Measurements from ENCODE around the gene KLHL24. TPM values are rescaled to one million over a fixed set of nuclear protein-coding genes. Genes with fewer than 3 reads are reported as not detected.

KLHL24 gene
- total RNA-seq, 1 experiment from 2014 or later, result 17.7 TPM

GRCh38 chr3:183619010-183619409, 16.4 kb upstream of the KLHL24 start:
- Histone ChIP-seq H2BK12ac (ENCODE audit: insufficient read length, low read depth, low read length) (no peak overlapping the region), H3K4ac (ENCODE audit: low read depth, low read length) (no peak overlapping the region), H4K8ac (replicated peaks; ENCODE audit: insufficient read length, low read depth, low read length) (no peak overlapping the region), H4K5ac (ENCODE audit: insufficient read length, low read depth, low read length) (no peak overlapping the region), H2BK20ac (ENCODE audit: low read depth, low read length, poor library complexity, severe bottlenecking) (no peak overlapping the region), H3K27ac (ENCODE audit: insufficient read length, low read depth, low read length) (no peak overlapping the region), H3K79me2 (ENCODE audit: insufficient read depth, low read length) (no peaks in the 10 kb centered on the region), H3K4me2 (ENCODE audit: insufficient read depth, insufficient read length, low read length) (no peak overlapping the region), H3K9me3 (ENCODE audit: control insufficient read depth, low read depth, low read length) (no peaks in the 10 kb centered on the region), H3K14ac (ENCODE audit: insufficient read depth, low read length) (no peak overlapping the region), H2AFZ (ENCODE audit: low read length) (no peak overlapping the region), H3K4me1 (ENCODE audit: insufficient read depth, low read length) (peaks cover 5% of the 10 kb centered on the region; the same call in 1 of the 2 replicates), H4K20me1 (ENCODE audit: control insufficient read depth, insufficient read depth, insufficient read length) (no peaks in the 10 kb centered on the region), H2BK15ac (ENCODE audit: low read depth, low read length) (no peak overlapping the region), H2BK120ac (ENCODE audit: low read depth, low read length, poor library complexity, severe bottlenecking) (no peak overlapping the region), H3K79me1 (ENCODE audit: insufficient read depth, low read depth, low read length, poor library complexity, severe bottlenecking) (no peaks in the 10 kb centered on the region), H3K27me3 (ENCODE audit: insufficient read depth, low read length) (no peaks in the 10 kb centered on the region), H3K9ac (ENCODE audit: extremely low read depth, insufficient read length, low read length) (no peak overlapping the region), H4K91ac (ENCODE audit: insufficient read length, low read depth, low read length) (no peak overlapping the region), H3K23me2 (ENCODE audit: insufficient read length, low read depth, low read length, poor library complexity, severe bottlenecking) (no peaks in the 10 kb centered on the region), H2AK5ac (ENCODE audit: insufficient read length, low read length) (no peak overlapping the region), H3K18ac (ENCODE audit: insufficient read length, low read depth, low read length) (no peak overlapping the region), H2BK5ac (ENCODE audit: insufficient read length, low read length) (no peak overlapping the region), H3K23ac (ENCODE audit: insufficient read length, low read depth, low read length) (no peak overlapping the region), H3T11ph (ENCODE audit: low read length) (no peak overlapping the region), H3K56ac (ENCODE audit: insufficient read length, low read depth, low read length) (no peak overlapping the region)
- no peak for DNase-seq
- TF ChIP-seq, protein P1, sequence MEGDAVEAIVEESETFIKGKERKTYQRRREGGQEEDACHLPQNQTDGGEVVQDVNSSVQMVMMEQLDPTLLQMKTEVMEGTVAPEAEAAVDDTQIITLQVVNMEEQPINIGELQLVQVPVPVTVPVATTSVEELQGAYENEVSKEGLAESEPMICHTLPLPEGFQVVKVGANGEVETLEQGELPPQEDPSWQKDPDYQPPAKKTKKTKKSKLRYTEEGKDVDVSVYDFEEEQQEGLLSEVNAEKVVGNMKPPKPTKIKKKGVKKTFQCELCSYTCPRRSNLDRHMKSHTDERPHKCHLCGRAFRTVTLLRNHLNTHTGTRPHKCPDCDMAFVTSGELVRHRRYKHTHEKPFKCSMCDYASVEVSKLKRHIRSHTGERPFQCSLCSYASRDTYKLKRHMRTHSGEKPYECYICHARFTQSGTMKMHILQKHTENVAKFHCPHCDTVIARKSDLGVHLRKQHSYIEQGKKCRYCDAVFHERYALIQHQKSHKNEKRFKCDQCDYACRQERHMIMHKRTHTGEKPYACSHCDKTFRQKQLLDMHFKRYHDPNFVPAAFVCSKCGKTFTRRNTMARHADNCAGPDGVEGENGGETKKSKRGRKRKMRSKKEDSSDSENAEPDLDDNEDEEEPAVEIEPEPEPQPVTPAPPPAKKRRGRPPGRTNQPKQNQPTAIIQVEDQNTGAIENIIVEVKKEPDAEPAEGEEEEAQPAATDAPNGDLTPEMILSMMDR (conservative IDR thresholded peaks at IDR 0.05), result no peak
- no peaks in the 10 kb centered on the region for H3K36me3 Mint-ChIP-seq (ENCODE audit: insufficient read depth in 1 of 3, low read depth in 3 of 3)
- peaks cover 29% of the 10 kb centered on the region for H3K27me3 Mint-ChIP-seq (ENCODE audit: low read depth)
- no CpG with 5 or more reads among the region's 4 CpGs for WGBS (ENCODE audit: extremely low coverage, insufficient read length, low lambda C conversion rate)
- no peak overlapping the region for H3K4me3 Mint-ChIP-seq
- no peaks in the 10 kb centered on the region for H3K9me3 Mint-ChIP-seq
- H3K4me1 Mint-ChIP-seq, result peaks cover 22 to 27% of the 10 kb centered on the region in 2 experiments
- H3K27ac Mint-ChIP-seq, result no peak overlapping the region

All from H9 (cell line).